HG03342 (cell line): ENCODE measurements around the gene IFI30.
"Not testable (repeated sequence)": the region's sequence is repeated elsewhere in the genome, so short reads cannot be mapped to it uniquely, and the experiment has no call there.

Source experiments
- ATAC-seq: cut with Tn5 transposase; IDR thresholded peaks from one replicate; pipeline ENCODE4 v1.9.1; 2021; ENCODE audit warnings: mild to moderate bottlenecking, moderate library complexity; ENCODE audit not compliant: unreplicated experiment

Gene IFI30

GRCh38 chr19:18202397-18202777 lies 28.8 kb downstream of the IFI30 start:
- no peak for ATAC-seq

DNA sequence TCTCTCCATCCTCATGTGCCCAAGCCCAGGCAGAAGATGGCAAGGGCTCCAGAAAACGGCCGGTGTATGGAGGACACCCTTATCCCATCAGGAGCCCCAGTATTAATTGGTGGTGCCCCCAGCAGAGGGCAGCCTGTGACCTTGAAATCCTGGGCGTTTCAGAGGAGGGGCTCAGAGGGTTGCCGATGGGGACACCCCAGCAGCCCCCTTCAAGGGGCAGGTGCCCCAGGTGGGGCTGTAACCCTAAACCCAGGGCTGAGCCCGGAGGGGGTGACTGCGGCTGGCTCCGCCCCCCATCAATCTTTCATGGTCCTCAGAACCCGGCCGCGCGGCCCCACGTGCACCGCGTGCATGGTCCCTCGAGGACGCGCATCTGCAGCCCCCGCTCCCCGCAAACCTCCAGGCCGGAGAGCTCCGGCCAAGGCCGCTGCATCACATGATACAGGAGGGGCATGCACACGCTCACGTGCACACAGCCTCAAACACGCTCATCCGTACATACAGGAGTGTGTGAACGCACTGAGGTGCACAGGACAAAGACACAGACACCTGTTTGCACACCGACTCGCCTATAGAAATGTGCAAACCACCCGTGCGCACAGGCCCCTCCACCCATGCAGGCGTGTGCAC lies 29.3 kb downstream of the IFI30 start:
- no peak for ATAC-seq

GRCh38 chr19:18203408-18203862 lies 29.8 kb downstream of the IFI30 start:
- no peak for ATAC-seq

- peak; percentile 87 for ATAC-seq
Observed at GRCh38 chr19:18203863-18204393, 30.3 kb downstream of the IFI30 start, which contains the start of gene RAB3A. RAB3A (minus strand) TSS chr19:18204042; CDS start chr19:18202740, 1,302 bp downstream.

- peak; percentile 13 for ATAC-seq
Observed at GRCh38 chr19:18204394-18205199, 31.0 kb downstream of the IFI30 start.

DNA sequence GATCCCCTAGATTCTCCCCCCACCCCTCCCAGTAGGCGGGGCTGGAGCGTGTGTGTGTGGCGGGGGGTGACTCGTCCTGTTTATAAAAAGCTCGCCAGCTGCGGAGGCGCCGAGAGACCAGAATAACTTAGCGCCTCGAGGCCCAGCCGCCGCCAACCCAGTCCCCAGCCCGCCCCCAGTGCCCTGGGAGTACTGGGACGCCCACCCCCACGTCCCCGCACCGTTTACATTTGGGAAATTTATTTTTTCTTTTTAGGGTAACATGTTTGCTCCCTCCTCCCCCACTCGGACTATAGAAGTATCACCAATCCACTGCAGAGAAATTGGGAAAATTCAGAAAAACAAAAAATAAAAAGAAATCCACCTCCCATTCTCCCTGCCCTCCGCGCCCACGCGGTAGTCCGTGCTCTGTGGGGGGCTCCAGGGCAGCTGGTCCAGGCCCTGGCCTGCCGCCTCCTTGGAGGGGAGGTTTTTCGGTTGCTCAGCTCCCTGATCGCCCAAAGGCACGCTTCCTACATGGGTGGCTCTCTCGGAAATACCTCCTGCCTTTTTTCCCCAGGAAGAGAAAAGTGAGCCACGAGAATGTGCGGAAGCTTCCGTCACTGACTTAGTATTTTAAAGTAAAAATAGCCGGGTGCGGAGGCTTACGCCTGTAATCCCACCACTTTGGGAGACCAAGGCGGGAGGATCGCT lies 31.7 kb downstream of the IFI30 start:
- no peak for ATAC-seq

GRCh38 chr19:18206018-18206417 lies 32.4 kb downstream of the IFI30 start:
- no peak for ATAC-seq

- ATAC-seq: no peak
Observed at GRCh38 chr19:18208098-18208951, 34.7 kb downstream of the IFI30 start.

GRCh38 chr19:18209912-18210311 lies 36.3 kb downstream of the IFI30 start:
- not testable (repeated sequence) for ATAC-seq

DNA sequence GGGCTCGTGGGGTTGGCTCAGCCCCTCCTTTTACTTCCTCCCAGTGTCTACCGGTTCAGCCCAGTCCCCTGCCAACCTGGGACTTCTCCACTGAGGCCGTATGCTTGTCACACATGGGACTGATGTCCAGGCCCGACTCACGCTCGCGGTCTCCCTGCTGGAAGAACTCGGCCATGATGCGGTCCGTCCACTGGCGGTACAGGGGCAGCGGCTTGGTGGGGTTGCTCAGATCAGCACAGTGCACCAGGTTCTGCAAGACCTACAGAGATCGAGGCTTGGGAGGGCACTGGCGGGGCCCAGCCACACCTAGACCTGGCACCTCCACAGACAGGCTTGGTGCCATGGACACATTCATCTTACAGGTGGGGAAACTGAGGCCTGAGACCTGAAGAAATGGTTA lies 38.1 kb downstream of the IFI30 start:
- ATAC-seq: no peak

DNA sequence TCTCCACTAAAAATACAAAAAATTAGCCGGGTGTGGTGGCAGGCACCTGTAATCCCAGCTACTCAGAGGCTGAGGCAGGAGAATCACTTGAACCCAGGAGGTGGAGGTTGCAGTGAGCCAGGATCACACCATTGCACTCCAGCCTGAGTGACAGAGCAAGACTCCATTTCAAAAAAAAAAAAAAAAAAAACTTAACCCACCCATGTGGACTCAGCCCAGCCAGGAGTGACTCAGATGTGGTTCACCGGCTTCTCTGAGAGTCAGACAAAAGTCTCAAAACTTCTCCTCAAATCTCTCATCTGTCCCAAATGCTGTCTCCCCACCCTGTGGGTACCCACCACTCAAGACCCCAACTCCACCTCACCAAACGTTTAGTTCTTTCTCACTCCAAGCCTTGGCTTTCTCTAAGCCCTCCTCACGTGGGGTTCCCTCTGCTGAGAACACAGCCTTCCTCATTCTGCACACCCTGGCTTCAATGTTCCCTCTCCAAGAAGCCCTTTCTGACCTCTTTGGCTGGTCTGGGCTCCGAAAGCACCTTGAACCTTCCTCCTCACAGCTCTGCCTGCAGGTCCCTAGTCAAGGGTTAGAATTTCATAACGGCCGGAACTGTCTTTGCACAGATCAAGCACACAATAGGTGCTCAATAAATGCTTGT lies 41.3 kb downstream of the IFI30 start:
- no peak for ATAC-seq

DNA sequence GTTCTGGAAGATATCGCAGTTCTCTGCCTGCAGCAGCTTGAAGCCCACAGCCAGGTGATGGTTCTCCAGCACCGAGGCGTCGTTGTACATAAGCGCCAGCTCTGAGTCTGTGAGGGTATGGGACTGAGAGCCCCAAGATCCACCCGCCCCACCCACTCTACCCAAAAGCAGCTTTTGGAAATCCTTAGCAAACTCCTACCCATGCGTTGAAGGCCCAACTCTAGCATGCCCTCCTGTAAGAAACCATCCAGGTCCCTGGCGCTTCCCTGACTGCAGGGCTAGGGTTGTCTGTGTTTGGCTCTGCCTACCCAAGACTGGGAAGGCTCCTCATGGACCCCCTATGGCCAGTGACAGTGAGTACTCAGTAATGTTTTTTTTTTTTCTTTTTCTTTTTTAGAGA lies 43.2 kb downstream of the IFI30 start:
- no peak for ATAC-seq

GRCh38 chr19:18218159-18218558 lies 44.5 kb downstream of the IFI30 start:
- ATAC-seq: no peak

- ATAC-seq: no peak
Observed at GRCh38 chr19:18218600-18218999, 45.0 kb downstream of the IFI30 start.

GRCh38 chr19:18219911-18220631 lies 46.5 kb downstream of the IFI30 start:
- no peak for ATAC-seq

DNA sequence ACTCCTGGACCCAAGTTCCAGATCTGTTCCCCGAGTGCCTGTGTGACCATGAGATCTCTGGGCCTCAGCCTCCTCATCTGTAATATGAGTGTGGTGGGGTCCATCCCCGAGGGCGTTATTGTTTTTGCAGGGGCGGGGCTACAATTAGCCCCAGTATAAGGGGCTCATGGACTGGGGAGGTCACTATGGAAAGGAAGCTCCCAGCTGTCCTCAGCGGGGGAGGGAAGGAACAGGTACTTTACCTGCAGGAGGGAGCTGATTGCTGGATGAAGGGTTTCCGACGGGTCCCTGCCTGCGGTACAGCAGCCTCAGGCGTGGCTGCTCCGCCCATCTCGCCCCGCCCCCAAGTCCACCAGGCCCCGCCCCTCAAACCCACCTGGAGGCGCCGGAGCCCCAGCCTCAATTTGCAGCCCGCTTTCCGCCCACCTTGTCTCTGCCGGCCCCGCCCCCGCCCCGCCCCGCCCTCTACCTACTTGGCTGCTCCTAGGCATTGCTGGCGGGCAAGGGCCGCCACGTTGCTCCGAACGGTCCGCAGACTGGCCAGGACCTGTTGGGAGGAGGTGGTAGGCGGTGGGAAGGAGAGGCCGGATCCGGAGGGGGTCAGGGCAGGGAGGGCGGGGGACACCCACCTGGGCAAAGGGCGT lies 47.1 kb downstream of the IFI30 start:
- ATAC-seq: no peak

- ATAC-seq: no peak
Observed at GRCh38 chr19:18221815-18222725, 48.5 kb downstream of the IFI30 start.
